ENCODE results near the gene DUSP12. TPM values are rescaled to one million over a fixed set of nuclear protein-coding genes. Genes with fewer than 3 reads are reported as not detected.

Gene DUSP12
- total RNA-seq, 1 donor from 2014 or later, result 22.7 TPM

GRCh38 chr1:161725908-161726472, 23.6 kb upstream of the DUSP12 start:
- ATAC-seq (peak; percentile 41), DNase-seq (ENCODE audit: low spot score) (peak; percentile 73)
- intact Hi-C loops (cut with DNase I), result no loop called here

- intact Hi-C loops (cut with DNase I), result no loop called here
- peak; percentile 96 for ATAC-seq
- peak; percentile 94 for DNase-seq (ENCODE audit: low spot score)
Observed at GRCh38 chr1:161726473-161727255, 22.9 kb upstream of the DUSP12 start.

- peak; percentile 14 for ATAC-seq
- no peak for DNase-seq (ENCODE audit: low spot score)
- intact Hi-C loops (cut with DNase I), result no loop called here
Observed at GRCh38 chr1:161727256-161727924, 22.2 kb upstream of the DUSP12 start.

DNA sequence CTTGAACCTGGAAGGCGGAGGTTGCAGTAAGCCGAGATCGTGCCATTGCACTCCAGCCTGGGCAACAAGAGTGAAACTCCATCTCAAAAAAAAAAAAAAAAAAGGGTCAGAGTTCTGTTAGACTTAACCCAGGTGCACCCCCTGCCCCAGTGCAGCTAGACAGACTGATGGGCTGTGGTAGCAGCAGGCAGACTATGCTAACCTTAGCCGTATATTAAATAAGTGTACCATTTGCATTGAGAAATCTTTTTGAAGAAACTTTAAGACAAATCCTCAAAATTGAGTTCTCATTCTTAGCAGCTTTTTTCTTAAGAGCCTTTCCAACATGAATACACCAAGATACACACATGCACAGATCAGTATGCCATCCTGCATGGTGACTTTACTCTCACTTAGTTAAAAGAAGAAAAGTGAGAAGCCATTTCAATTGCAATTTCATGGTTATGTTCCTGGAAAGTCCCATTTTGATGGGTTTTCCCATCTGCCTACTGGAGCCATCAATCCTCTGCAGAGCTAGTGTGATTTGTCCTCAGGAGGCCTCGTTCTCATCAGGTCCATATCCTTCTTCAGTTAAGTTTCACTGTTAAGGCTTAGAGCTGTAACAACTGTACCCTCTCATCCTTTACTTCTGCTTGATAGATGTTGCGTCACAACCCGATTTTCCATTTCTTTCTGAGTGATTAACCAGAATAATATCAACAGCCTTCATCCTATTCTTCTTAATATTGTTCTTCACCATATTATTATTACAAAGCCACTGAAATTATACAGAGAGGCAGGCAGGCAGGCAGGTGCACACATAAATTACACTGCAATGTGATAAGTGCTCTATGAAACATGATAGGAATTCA, 21.0 kb upstream of the DUSP12 start:
- intact Hi-C loops (cut with DNase I), result no loop called here
- ATAC-seq, result no peak

GRCh38 chr1:161730050-161730564, 19.5 kb upstream of the DUSP12 start:
- intact Hi-C loops (cut with DNase I), result no loop called here
- DNase-seq (ENCODE audit: low spot score) (no peak), ATAC-seq (no peak)

More for the DNA sequence above, 21.0 kb upstream of the DUSP12 start:
- no peak for DNase-seq (ENCODE audit: low spot score)

DNA sequence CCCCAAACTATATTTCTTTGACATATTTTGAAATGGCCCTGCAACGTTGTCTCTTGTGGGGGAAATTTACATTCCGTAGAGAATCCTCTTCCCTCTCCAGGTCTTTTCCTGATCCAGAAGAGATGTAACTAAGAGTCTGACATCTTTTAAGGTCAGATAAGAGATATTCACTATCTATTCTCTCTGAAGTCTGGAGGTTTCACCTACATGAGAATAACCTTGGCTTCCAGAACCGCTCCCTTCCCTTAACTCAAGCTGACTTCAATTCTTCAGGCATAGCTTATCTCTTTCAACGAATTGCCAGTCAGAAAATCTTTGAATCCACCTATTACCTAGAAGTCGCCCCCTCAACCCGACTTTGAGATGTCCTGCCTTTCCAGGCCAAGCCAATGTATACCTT, 18.3 kb upstream of the DUSP12 start:
- intact Hi-C loops (cut with DNase I), result no loop called here
- no peak for ATAC-seq
- DNase-seq (ENCODE audit: low spot score), result no peak

GRCh38 chr1:161731981-161732718, 17.4 kb upstream of the DUSP12 start:
- no peak for DNase-seq (ENCODE audit: low spot score)
- ATAC-seq, result no peak
- intact Hi-C loops (cut with DNase I), result no loop called here

DNA sequence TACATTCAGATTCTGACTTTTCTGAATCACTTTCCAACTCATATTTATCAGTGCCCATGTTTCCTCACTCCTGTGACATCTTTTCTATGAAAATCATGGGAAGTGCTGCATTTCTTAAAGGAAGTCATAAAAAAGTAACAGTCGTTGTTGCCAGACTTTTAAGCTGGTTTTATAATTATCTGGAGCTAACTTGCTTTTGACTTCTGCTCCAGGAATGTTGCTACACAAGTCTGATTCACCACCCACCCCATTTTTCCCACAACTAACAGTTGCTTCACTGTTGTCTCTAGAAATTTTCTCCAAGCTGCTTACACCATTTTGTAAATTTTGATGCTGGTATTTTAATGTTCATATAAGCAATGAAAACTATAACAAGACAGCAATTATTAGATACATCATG, 16.1 kb upstream of the DUSP12 start:
- ATAC-seq (no peak), DNase-seq (ENCODE audit: low spot score) (no peak)
- intact Hi-C loops (cut with DNase I), result no loop called here

DNA sequence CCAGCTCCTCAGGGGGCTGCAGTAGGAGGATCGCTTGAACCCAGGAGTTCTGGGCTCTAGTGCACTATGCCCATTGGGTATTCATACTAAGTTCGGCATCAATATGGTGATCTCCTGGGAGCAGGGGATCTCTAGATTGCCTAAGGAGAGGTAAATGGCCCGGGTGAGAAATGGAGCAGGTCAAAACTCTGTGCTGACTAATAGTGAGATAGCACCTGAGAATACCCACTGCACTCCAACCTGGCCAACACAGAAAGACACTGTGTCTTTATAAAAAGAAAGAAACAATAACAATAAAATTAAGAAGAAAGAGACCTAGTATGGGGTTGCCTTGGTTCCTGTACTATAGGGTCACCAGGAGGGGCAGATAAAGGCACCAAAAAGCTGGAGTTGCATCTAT, 13.7 kb upstream of the DUSP12 start:
- no peak for ATAC-seq
- intact Hi-C loops (cut with DNase I), result no loop called here

GRCh38 chr1:161736335-161736969, 13.1 kb upstream of the DUSP12 start:
- intact Hi-C loops (cut with DNase I), result no loop called here
- no peak for ATAC-seq
- DNase-seq (ENCODE audit: low spot score), result no peak

More for the DNA sequence above, 13.7 kb upstream of the DUSP12 start:
- no peak for DNase-seq (ENCODE audit: low spot score)

DNA sequence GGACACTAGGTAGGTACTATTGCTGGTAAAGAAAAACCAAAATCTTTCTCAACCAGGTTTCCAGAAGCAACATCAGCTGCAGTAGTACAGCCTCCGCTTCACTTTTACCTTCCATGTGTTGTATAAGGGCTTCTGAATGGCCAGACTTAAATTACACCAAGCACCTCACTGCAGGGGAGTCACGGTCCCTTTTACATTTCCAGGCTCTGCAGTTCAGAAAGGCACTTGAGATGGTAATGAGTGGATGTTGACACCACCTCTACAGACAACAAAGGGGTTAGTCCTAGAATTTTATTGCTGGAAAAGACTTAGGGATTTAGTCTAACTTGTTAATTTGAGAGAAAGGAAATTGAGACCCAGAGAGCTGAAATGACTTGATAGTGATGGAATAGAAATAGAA, 12.0 kb upstream of the DUSP12 start:
- ATAC-seq (no peak), DNase-seq (ENCODE audit: low spot score) (no peak)
- intact Hi-C loops (cut with DNase I), result no loop called here

DNA sequence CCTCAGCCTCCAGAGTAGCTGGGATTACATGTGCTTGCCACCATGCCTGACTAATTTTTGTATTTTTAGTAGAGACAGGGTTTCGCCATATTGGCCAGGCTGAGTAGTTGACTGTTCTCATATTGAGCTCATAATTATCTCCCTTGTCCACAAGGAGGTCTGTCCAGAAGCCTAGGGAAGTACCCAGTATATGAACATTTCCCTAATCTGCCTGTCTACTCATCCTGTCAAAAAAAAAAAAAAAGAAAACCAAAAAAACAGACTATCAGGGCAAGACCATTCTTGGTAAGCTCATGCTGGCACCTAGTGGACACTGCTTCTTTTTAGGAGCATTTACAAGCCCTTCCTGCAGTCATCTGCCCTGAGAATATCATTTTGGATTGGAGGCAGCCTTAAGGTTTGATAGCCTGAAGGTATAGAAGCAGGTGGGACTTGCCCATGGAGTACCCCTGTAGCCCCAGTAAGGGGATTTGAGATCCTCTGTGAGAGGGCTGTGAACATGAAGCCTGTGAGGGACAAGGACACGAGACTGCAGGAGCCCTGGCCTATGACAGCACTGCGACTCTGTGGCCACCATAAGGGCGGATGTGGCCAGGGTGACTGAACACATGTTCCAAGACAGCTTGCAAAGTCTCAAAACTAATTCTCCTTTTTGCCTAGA, 10.8 kb upstream of the DUSP12 start:
- intact Hi-C loops (cut with DNase I), result no loop called here

GRCh38 chr1:161739865-161740566, 9.6 kb upstream of the DUSP12 start:
- intact Hi-C loops (cut with DNase I), result no loop called here
- DNase-seq (ENCODE audit: low spot score) (no peak), ATAC-seq (peak; percentile 55)

More for the DNA sequence above, 10.8 kb upstream of the DUSP12 start:
- DNase-seq (ENCODE audit: low spot score), result peak; percentile 65
- peak; percentile 80 for ATAC-seq

DNA sequence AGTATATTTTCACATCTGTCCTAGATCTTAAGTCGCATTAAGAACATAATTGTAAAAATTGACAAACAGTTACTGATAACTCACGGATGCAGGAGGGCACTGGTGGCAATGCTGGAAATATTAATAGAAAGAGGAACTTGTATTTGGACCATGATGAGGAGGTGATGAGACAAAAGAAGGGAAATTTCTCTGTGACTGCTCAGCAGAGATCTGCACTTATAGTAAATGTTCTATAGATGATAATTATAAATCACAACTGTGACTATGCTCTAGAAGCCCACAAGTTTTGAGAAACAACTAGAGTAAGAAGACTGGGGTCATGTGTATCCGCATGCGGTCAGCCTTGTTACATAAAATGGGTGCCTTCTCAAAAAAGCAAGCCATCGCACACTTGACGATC, 8.7 kb upstream of the DUSP12 start:
- ATAC-seq, result no peak
- DNase-seq (ENCODE audit: low spot score), result no peak
- intact Hi-C loops (cut with DNase I), result no loop called here

GRCh38 chr1:161743231-161743630, 6.4 kb upstream of the DUSP12 start:
- intact Hi-C loops (cut with DNase I), result no loop called here
- DNase-seq (ENCODE audit: low spot score), result no peak

DNA sequence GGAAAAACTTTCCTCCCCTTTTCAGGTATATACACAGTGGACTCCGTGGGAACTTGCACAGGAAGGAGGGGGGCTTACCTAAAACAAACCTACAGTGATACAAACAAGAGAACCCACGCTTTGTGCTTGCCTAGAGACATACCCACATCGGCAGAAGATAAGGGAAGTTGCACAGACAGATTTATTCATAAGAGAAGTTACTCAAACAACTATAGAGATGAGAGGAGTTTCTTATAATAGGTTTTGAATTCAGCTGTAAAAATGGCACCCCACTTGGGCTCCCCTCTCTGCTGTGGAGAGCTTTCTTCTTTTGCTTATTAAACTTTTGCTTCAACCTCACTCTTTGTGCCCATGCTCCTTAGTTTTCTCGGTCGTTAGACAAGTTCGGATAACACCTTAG, 1.8 kb upstream of the DUSP12 start:
- DNase-seq (ENCODE audit: low spot score), result no peak
- intact Hi-C loops (cut with DNase I), result no loop called here

More at GRCh38 chr1:161743231-161743630, 6.4 kb upstream of the DUSP12 start:
- ATAC-seq, result no peak

DNA sequence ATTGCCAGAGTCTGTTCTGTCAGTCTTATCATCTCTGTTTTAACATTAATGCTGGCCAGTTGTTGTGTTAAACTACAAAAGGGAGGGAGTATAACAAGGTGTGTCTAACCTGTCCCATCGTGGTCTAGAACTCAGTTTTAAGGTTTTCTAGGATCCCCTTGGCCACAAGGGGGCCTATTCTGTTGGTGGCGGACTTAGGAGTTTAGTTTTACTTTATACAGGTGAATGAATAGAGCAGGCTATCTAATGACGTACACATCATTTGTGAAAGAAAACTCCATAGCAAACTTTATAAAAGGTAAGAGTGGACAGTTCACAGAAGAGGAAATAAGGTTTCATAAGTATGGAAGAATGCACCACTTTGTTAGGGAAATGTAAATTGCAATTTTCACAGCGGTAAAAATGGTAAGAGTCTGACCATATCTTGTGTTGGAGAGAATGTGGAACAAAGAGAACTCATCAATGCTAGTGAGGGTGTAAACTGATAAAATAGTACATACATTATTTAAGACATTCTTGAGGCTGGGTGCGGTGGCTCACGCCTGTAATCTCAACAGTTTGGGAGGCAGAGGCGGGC, 14.0 kb downstream of the DUSP12 start:
- DNase-seq (ENCODE audit: low spot score) (no peak), ATAC-seq (no peak)
- intact Hi-C loops (cut with DNase I), result no loop called here

More for the DNA sequence above, 1.8 kb upstream of the DUSP12 start:
- no peak for ATAC-seq
